ENCODE data around the gene SERPINE2.

SERPINE2 gene

GRCh38 chr2:223969315-223969714 lies 69.8 kb downstream of the SERPINE2 start:
- TF ChIP-seq CTCF (IDR thresholded peaks at IDR 0.05; ENCODE audit: low read depth, low read length), result no peak

GRCh38 chr2:223967981-223968380 lies 71.1 kb downstream of the SERPINE2 start:
- no peak for TF ChIP-seq CTCF (IDR thresholded peaks at IDR 0.05; ENCODE audit: low read depth, low read length)
- no peak overlapping the region for H3K4me3 ChIP-seq (ENCODE audit: low read depth, low read length)

More at GRCh38 chr2:223969315-223969714, 69.8 kb downstream of the SERPINE2 start:
- H3K4me3 ChIP-seq (ENCODE audit: low read depth, low read length), result no peak overlapping the region

GRCh38 chr2:223959688-223960087 lies 79.4 kb downstream of the SERPINE2 start:
- TF ChIP-seq CTCF (IDR thresholded peaks at IDR 0.05; ENCODE audit: low read depth, low read length), result no peak
- no peak overlapping the region for H3K4me3 ChIP-seq (ENCODE audit: low read depth, low read length)

- TF ChIP-seq CTCF (IDR thresholded peaks at IDR 0.05; ENCODE audit: low read depth, low read length), result no peak
- H3K4me3 ChIP-seq (ENCODE audit: low read depth, low read length), result peak within 1 kb of the TSS; percentile 93
Measured at GRCh38 chr2:223957092-223957851, 81.8 kb downstream of the SERPINE2 start, which contains the start of gene MRPL44. Gene MRPL44 (plus strand): TSS chr2:223957463. CDS start chr2:223957473, 10 bp downstream.

GRCh38 chr2:223956300-223956699 lies 82.8 kb downstream of the SERPINE2 start:
- H3K4me3 ChIP-seq (ENCODE audit: low read depth, low read length), result no peak overlapping the region
- no peak for TF ChIP-seq CTCF (IDR thresholded peaks at IDR 0.05; ENCODE audit: low read depth, low read length)

- no peak for TF ChIP-seq CTCF (IDR thresholded peaks at IDR 0.05; ENCODE audit: low read depth, low read length)
- H3K4me3 ChIP-seq (ENCODE audit: low read depth, low read length), result no peak overlapping the region
Measured at GRCh38 chr2:223954401-223954800, 84.7 kb downstream of the SERPINE2 start.

GRCh38 chr2:223952280-223952968 lies 86.7 kb downstream of the SERPINE2 start:
- H3K4me3 ChIP-seq (ENCODE audit: low read depth, low read length), result no peak overlapping the region
- TF ChIP-seq CTCF (IDR thresholded peaks at IDR 0.05; ENCODE audit: low read depth, low read length), result no peak
